Body of pancreas (tissue), 4 donors: Measurements from ENCODE around the gene SLC4A9.

Experiments used
- CTCF ChIP-seq, 7 experiments: fragments of 450-650 bp in 4 of 7; fragments of 200-600 bp in 3 of 7; sonication (generic) in 3 of 7; IDR thresholded peaks; one replicate each; pipeline ENCODE4 v1.5.1; 2016 to 2019; ENCODE audit warnings: antibody characterized with exemption in 7 of 7
- POLR2A ChIP-seq, 3 donors: fragments of 450-650 bp; IDR thresholded peaks; one replicate each; pipeline ENCODE4 v1.6.1; 2016; ENCODE audit warnings: antibody characterized with exemption in 3 of 3, mild to moderate bottlenecking in 2 of 3

- peak in 2 of 7 experiments; percentile 11 to 12 for TF ChIP-seq CTCF (IDR thresholded peaks at IDR 0.05)
- TF ChIP-seq POLR2A (IDR thresholded peaks at IDR 0.05) = peak; percentile 19 to 68 (median 68)
Observed at GRCh38 chr5:140400730-140401361, 40.9 kb downstream of the SLC4A9 start.
